Mesendoderm (in vitro differentiated cells): Measurements from ENCODE around the gene SUGCT.
A peak's percentile ranks its signal among the peaks of the same experiment; 100 is the strongest.

Experiments
- DNase-seq: peaks from one replicate; pipeline ENCODE4 v3.0.0; 2013
- H2AK5ac ChIP-seq: 2 replicates; pipeline ENCODE4 v1.6.1; 2013; ENCODE audit warnings: low read length, inconsistent platforms
- H2BK120ac ChIP-seq: 2 replicates; pipeline ENCODE4 v1.6.1; 2013; ENCODE audit warnings: low read depth, mild to moderate bottlenecking, low read length, moderate library complexity, mixed read lengths
- H2BK15ac ChIP-seq: replicated peaks from 2 replicates; pipeline ENCODE4 v1.6.1; 2013; ENCODE audit warnings: low read depth, mild to moderate bottlenecking, moderate library complexity
- H2BK5ac ChIP-seq: 2 replicates; pipeline ENCODE4 v1.6.1; 2013; ENCODE audit warnings: low read length, inconsistent platforms
- H3K18ac ChIP-seq: 2 replicates; pipeline ENCODE4 v1.6.1; 2013; ENCODE audit warnings: mild to moderate bottlenecking, low read length, mixed read lengths
- H3K23ac ChIP-seq: one replicate; pipeline ENCODE4 v1.6.1; 2013; ENCODE audit warnings: low read length
- H3K27ac ChIP-seq: 2 replicates; pipeline ENCODE4 v1.5.1; 2013; ENCODE audit warnings: low read depth, mild to moderate bottlenecking, inconsistent platforms, low read length, moderate library complexity
- H3K27me3 ChIP-seq: 2 replicates; pipeline ENCODE4 v1.6.1; 2013; ENCODE audit warnings: low read length, control low read depth, mild to moderate bottlenecking, inconsistent platforms; ENCODE audit not compliant: insufficient read depth, poor library complexity
- H3K36me3 ChIP-seq: 2 replicates; pipeline ENCODE4 v1.6.1; 2013; ENCODE audit warnings: low read length, inconsistent platforms; ENCODE audit not compliant: control insufficient read depth, insufficient read depth
- H3K4ac ChIP-seq: one replicate; pipeline ENCODE4 v1.6.1; 2013; ENCODE audit warnings: low read depth, mild to moderate bottlenecking, low read length, moderate library complexity
- H3K4me1 ChIP-seq: 2 replicates; pipeline ENCODE4 v1.6.1; 2013; ENCODE audit warnings: low read depth, low read length, inconsistent platforms; ENCODE audit not compliant: control insufficient read depth
- H3K4me2 ChIP-seq: 2 replicates; pipeline ENCODE4 v1.6.1; 2013; ENCODE audit warnings: low read length
- H3K4me3 ChIP-seq: 2 replicates; pipeline ENCODE4 v1.5.1; 2013; ENCODE audit warnings: mild to moderate bottlenecking, low read length
- H3K56ac ChIP-seq: one replicate; pipeline ENCODE4 v1.6.1; 2013; ENCODE audit warnings: low read length
- H3K79me1 ChIP-seq: 2 replicates; pipeline ENCODE4 v1.6.1; 2013; ENCODE audit warnings: low read length, inconsistent platforms
- H3K79me2 ChIP-seq: 2 replicates; pipeline ENCODE4 v1.6.1; 2013; ENCODE audit warnings: mild to moderate bottlenecking, low read length; ENCODE audit not compliant: control insufficient read depth, insufficient read depth
- H3K9ac ChIP-seq: 2 replicates; pipeline ENCODE4 v1.6.1; 2013; ENCODE audit warnings: low read length, inconsistent platforms
- H4K5ac ChIP-seq: one replicate; pipeline ENCODE4 v1.6.1; 2013; ENCODE audit warnings: low read length
- H4K8ac ChIP-seq: one replicate; pipeline ENCODE4 v1.6.1; 2013; ENCODE audit warnings: low read depth, mild to moderate bottlenecking, control low read depth, low read length, moderate library complexity
- WGBS: extraction: QIAGEN DNeasy Blood & Tissue Kit; methylation state at CpG from one replicate; pipeline ENCODE4 v1.1.7; 2013; ENCODE audit warnings: low lambda C conversion rate, missing lambda C conversion rate; ENCODE audit not compliant: insufficient coverage; ENCODE audit errors: extremely low coverage; 5-methylcytosine and 5-hydroxymethylcytosine counted together

Gene SUGCT

GRCh38 chr7:40197527-40197926 lies 62.7 kb downstream of the SUGCT start:
- Histone ChIP-seq H3K4me2 (no peak overlapping the region), H3K36me3 (no peaks in the 10 kb centered on the region), H3K56ac (no peak overlapping the region), H3K9ac (no peak overlapping the region), H2BK15ac (no peak overlapping the region), H3K27me3 (no peaks in the 10 kb centered on the region), H3K4me3 (no peak overlapping the region), H2AK5ac (no peak overlapping the region), H2BK120ac (no peak overlapping the region), H3K4me1 (no peaks in the 10 kb centered on the region), H2BK5ac (no peak overlapping the region), H3K27ac (no peak overlapping the region), H3K79me2 (no peaks in the 10 kb centered on the region), H3K23ac (no peak overlapping the region), H3K4ac (no peak overlapping the region), H4K5ac (no peak overlapping the region), H4K8ac (no peak overlapping the region), H3K18ac (no peak overlapping the region), H3K79me1 (no peaks in the 10 kb centered on the region)
- no CpG with 5 or more reads among the region's 2 CpGs for WGBS
- DNase-seq, result no peak

GRCh38 chr7:40199076-40199802 lies 64.4 kb downstream of the SUGCT start:
- no peak overlapping the region for H2BK15ac ChIP-seq
- H3K27me3 ChIP-seq, result no peaks in the 10 kb centered on the region
- no peaks in the 10 kb centered on the region for H3K4me1 ChIP-seq
- no peak overlapping the region for H3K4ac ChIP-seq
- H3K9ac ChIP-seq, result no peak overlapping the region
- DNase-seq, result peak; percentile 24
- no peak overlapping the region for H3K23ac ChIP-seq
- H2AK5ac ChIP-seq, result no peak overlapping the region
- no peak overlapping the region for H3K56ac ChIP-seq
- no peaks in the 10 kb centered on the region for H3K36me3 ChIP-seq
- no peak overlapping the region for H2BK5ac ChIP-seq
- H3K4me2 ChIP-seq, result no peak overlapping the region
- no peaks in the 10 kb centered on the region for H3K79me2 ChIP-seq
- WGBS, result no CpG with 5 or more reads among the region's 2 CpGs
- no peak overlapping the region for H4K5ac ChIP-seq
- H2BK120ac ChIP-seq, result no peak overlapping the region
- no peak overlapping the region for H3K27ac ChIP-seq
- H4K8ac ChIP-seq, result no peak overlapping the region
- H3K79me1 ChIP-seq, result no peaks in the 10 kb centered on the region
- H3K18ac ChIP-seq, result no peak overlapping the region
- H3K4me3 ChIP-seq, result no peak overlapping the region

- H3K56ac ChIP-seq, result no peak overlapping the region
- no peak overlapping the region for H2BK15ac ChIP-seq
- H3K18ac ChIP-seq, result no peak overlapping the region
- no peak overlapping the region for H2AK5ac ChIP-seq
- no peak for DNase-seq
- no peak overlapping the region for H3K23ac ChIP-seq
- no peak overlapping the region for H4K5ac ChIP-seq
- no peaks in the 10 kb centered on the region for H3K36me3 ChIP-seq
- H3K79me1 ChIP-seq, result no peaks in the 10 kb centered on the region
- no peak overlapping the region for H3K4ac ChIP-seq
- H3K4me1 ChIP-seq, result no peaks in the 10 kb centered on the region
- H3K9ac ChIP-seq, result no peak overlapping the region
- no peak overlapping the region for H2BK120ac ChIP-seq
- H3K79me2 ChIP-seq, result no peaks in the 10 kb centered on the region
- H3K27ac ChIP-seq, result no peak overlapping the region
- no peak overlapping the region for H3K4me2 ChIP-seq
- H3K4me3 ChIP-seq, result no peak overlapping the region
- WGBS, result no CpG with 5 or more reads among the region's 3 CpGs
- H3K27me3 ChIP-seq, result no peaks in the 10 kb centered on the region
- no peak overlapping the region for H2BK5ac ChIP-seq
- no peak overlapping the region for H4K8ac ChIP-seq
Measured at GRCh38 chr7:40200791-40201190, 66.0 kb downstream of the SUGCT start.

- Histone ChIP-seq H3K23ac (no peak overlapping the region), H2BK120ac (no peak overlapping the region), H3K9ac (no peak overlapping the region), H3K4ac (no peak overlapping the region), H4K8ac (no peak overlapping the region), H3K18ac (no peak overlapping the region), H3K79me1 (no peaks in the 10 kb centered on the region), H2AK5ac (no peak overlapping the region), H3K27ac (no peak overlapping the region), H3K4me3 (no peak overlapping the region), H3K56ac (no peak overlapping the region), H3K36me3 (no peaks in the 10 kb centered on the region), H4K5ac (no peak overlapping the region), H3K4me2 (no peak overlapping the region), H3K4me1 (no peaks in the 10 kb centered on the region), H3K27me3 (no peaks in the 10 kb centered on the region), H2BK5ac (no peak overlapping the region), H2BK15ac (no peak overlapping the region), H3K79me2 (no peaks in the 10 kb centered on the region)
- DNase-seq, result peak; percentile 38
- no CpG with 5 or more reads among the region's 3 CpGs for WGBS
Measured at GRCh38 chr7:40202851-40203250, 68.0 kb downstream of the SUGCT start.

- H3K23ac ChIP-seq, result no peak overlapping the region
- WGBS, result no CpG with 5 or more reads among the region's 7 CpGs
Measured at GRCh38 chr7:40204581-40204980, 69.8 kb downstream of the SUGCT start.

GRCh38 chr7:40205992-40206391 lies 71.2 kb downstream of the SUGCT start:
- H3K79me2 ChIP-seq, result no peaks in the 10 kb centered on the region
- H2BK5ac ChIP-seq, result no peak overlapping the region
- H3K79me1 ChIP-seq, result no peaks in the 10 kb centered on the region
- no peak overlapping the region for H3K56ac ChIP-seq
- H3K4me3 ChIP-seq, result no peak overlapping the region
- H3K18ac ChIP-seq, result no peak overlapping the region
- no peak overlapping the region for H3K9ac ChIP-seq
- no CpG with 5 or more reads among the region's 2 CpGs for WGBS
- H3K27ac ChIP-seq, result no peak overlapping the region
- peak; percentile 28 for DNase-seq
- H3K36me3 ChIP-seq, result no peaks in the 10 kb centered on the region
- H3K27me3 ChIP-seq, result no peaks in the 10 kb centered on the region
- no peak overlapping the region for H3K4ac ChIP-seq
- H3K4me2 ChIP-seq, result no peak overlapping the region
- no peak overlapping the region for H2AK5ac ChIP-seq
- no peak overlapping the region for H2BK15ac ChIP-seq
- H2BK120ac ChIP-seq, result no peak overlapping the region
- no peak overlapping the region for H4K5ac ChIP-seq
- H4K8ac ChIP-seq, result no peak overlapping the region
- no peak overlapping the region for H3K23ac ChIP-seq
- no peaks in the 10 kb centered on the region for H3K4me1 ChIP-seq

More at GRCh38 chr7:40204581-40204980, 69.8 kb downstream of the SUGCT start:
- Histone ChIP-seq H2BK120ac (no peak overlapping the region), H2AK5ac (no peak overlapping the region), H3K56ac (no peak overlapping the region), H2BK5ac (no peak overlapping the region), H3K36me3 (no peaks in the 10 kb centered on the region), H3K4ac (no peak overlapping the region), H3K18ac (no peak overlapping the region), H4K5ac (no peak overlapping the region), H3K27me3 (no peaks in the 10 kb centered on the region), H3K79me2 (no peaks in the 10 kb centered on the region), H3K4me2 (no peak overlapping the region), H3K79me1 (no peaks in the 10 kb centered on the region), H3K27ac (no peak overlapping the region), H2BK15ac (no peak overlapping the region), H3K4me1 (no peaks in the 10 kb centered on the region), H3K4me3 (no peak overlapping the region), H3K9ac (no peak overlapping the region), H4K8ac (no peak overlapping the region)
- no peak for DNase-seq
